Gastrocnemius medialis (tissue), 4 donors: ENCODE measurements around the gene C2orf74.

Experiments used
- POLR2A ChIP-seq, 2 donors: fragments of 450-650 bp; IDR thresholded peaks; one replicate each; pipeline ENCODE4 v1.6.1; 2017; ENCODE audit warnings: antibody characterized with exemption in 2 of 2, mild to moderate bottlenecking in 2 of 2, moderate library complexity in 2 of 2
- TF ChIP-seq, protein P1 (sequence below), 5 experiments: fragments of 450-650 bp in 3 of 5; fragments of 200-600 bp in 2 of 5; sonication (generic) in 2 of 5; IDR thresholded peaks in 4 of 5; conservative IDR thresholded peaks in 1 of 5; 1 replicate in 4 of 5; 2 replicates in 1 of 5; pipeline ENCODE4 v1.5.1; 2016 to 2019; ENCODE audit warnings: antibody characterized with exemption in 5 of 5, mild to moderate bottlenecking in 3 of 5, moderate library complexity in 3 of 5

DNA sequence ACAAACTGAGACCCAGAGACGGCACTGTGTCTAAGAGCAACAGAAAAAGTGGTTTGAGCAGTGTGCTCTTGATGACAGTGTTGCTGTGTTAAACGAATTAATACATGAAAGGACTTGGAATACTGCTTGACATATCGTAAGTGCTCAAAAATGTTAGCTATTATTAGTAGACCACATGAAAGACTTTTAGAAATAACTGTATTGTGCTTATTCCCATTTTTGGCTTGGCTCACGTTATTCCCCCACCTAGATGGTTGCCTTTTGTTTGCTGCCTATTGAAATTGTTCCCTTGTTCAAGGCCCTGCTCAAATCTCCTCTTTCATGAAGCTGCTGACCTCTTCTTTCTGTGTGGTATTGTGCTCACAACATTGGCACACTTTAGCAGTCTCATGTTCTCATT lies 27.8 kb upstream of the C2orf74 start:
- TF ChIP-seq, protein P1, sequence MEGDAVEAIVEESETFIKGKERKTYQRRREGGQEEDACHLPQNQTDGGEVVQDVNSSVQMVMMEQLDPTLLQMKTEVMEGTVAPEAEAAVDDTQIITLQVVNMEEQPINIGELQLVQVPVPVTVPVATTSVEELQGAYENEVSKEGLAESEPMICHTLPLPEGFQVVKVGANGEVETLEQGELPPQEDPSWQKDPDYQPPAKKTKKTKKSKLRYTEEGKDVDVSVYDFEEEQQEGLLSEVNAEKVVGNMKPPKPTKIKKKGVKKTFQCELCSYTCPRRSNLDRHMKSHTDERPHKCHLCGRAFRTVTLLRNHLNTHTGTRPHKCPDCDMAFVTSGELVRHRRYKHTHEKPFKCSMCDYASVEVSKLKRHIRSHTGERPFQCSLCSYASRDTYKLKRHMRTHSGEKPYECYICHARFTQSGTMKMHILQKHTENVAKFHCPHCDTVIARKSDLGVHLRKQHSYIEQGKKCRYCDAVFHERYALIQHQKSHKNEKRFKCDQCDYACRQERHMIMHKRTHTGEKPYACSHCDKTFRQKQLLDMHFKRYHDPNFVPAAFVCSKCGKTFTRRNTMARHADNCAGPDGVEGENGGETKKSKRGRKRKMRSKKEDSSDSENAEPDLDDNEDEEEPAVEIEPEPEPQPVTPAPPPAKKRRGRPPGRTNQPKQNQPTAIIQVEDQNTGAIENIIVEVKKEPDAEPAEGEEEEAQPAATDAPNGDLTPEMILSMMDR (IDR thresholded peaks at IDR 0.05 in 4 of 5, conservative IDR thresholded peaks at IDR 0.05 in 1 of 5), result no peak
- no peak for TF ChIP-seq POLR2A (IDR thresholded peaks at IDR 0.05)
